ENCODE data around the gene ANGPTL8.

Gene ANGPTL8

GRCh38 chr19:11251650-11252314 lies 12.4 kb downstream of the ANGPTL8 start:
- POLR2A ChIA-PET: no interaction called here
- CTCF ChIA-PET: interaction anchor here (1.7 to 1.8 kb wide), 2 partner anchors 9 to 11 kb away, joined by 5 to 6 read pairs; partner anchors contain the start of gene DOCK6
- TF ChIP-seq, protein P1, sequence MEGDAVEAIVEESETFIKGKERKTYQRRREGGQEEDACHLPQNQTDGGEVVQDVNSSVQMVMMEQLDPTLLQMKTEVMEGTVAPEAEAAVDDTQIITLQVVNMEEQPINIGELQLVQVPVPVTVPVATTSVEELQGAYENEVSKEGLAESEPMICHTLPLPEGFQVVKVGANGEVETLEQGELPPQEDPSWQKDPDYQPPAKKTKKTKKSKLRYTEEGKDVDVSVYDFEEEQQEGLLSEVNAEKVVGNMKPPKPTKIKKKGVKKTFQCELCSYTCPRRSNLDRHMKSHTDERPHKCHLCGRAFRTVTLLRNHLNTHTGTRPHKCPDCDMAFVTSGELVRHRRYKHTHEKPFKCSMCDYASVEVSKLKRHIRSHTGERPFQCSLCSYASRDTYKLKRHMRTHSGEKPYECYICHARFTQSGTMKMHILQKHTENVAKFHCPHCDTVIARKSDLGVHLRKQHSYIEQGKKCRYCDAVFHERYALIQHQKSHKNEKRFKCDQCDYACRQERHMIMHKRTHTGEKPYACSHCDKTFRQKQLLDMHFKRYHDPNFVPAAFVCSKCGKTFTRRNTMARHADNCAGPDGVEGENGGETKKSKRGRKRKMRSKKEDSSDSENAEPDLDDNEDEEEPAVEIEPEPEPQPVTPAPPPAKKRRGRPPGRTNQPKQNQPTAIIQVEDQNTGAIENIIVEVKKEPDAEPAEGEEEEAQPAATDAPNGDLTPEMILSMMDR (IDR thresholded peaks at IDR 0.05; ENCODE audit: insufficient read depth, low read length, missing control alignments): no peak
- no peak overlapping the region for H3K4me3 ChIP-seq (ENCODE audit: low read depth, low read length)
- DNase-seq (ENCODE audit: low read depth, low spot score): no peak

- ChIA-PET POLR2A (no interaction called here), CTCF (interaction anchor here (1.7 to 1.8 kb wide), 2 partner anchors 10 kb away, joined by 5 to 6 read pairs; partner anchors contain the start of gene DOCK6)
- H3K4me3 ChIP-seq (ENCODE audit: low read depth, low read length): no peak overlapping the region
- TF ChIP-seq, protein P1 (IDR thresholded peaks at IDR 0.05; ENCODE audit: insufficient read depth, low read length, missing control alignments): no peak
- DNase-seq (ENCODE audit: low read depth, low spot score): no peak
These were observed 13.4 kb downstream of the ANGPTL8 start for GRCh38 chr19:11252665-11253355.

- TF ChIP-seq, protein P1 (IDR thresholded peaks at IDR 0.05; ENCODE audit: insufficient read depth, low read length, missing control alignments): no peak
- no peak for DNase-seq (ENCODE audit: low read depth, low spot score)
- ChIA-PET POLR2A (no interaction called here), CTCF (interaction anchor here (2.3 kb wide), 1 partner anchor 11 kb away, joined by 7 read pairs; no protein-coding TSS in a partner anchor)
- no peak overlapping the region for H3K4me3 ChIP-seq (ENCODE audit: low read depth, low read length)
These were observed 15.2 kb downstream of the ANGPTL8 start for GRCh38 chr19:11254666-11255065.

- H3K4me3 ChIP-seq (ENCODE audit: low read depth, low read length): no peak overlapping the region
- POLR2A ChIA-PET: no interaction called here
- DNase-seq (ENCODE audit: low read depth, low spot score): no peak
- TF ChIP-seq, protein P1 (IDR thresholded peaks at IDR 0.05; ENCODE audit: insufficient read depth, low read length, missing control alignments): no peak
- CTCF ChIA-PET: interaction anchor here (1.1 to 1.2 kb wide), 2 partner anchors 9 to 14 kb away, joined by 3 read pairs; no protein-coding TSS in a partner anchor
These were observed 16.8 kb downstream of the ANGPTL8 start for GRCh38 chr19:11256189-11256588.

- H3K4me3 ChIP-seq (ENCODE audit: low read depth, low read length): no peak overlapping the region
- TF ChIP-seq, protein P1 (IDR thresholded peaks at IDR 0.05; ENCODE audit: insufficient read depth, low read length, missing control alignments): no peak
- ChIA-PET CTCF (interaction anchor here (1.0 kb wide), 1 partner anchor 15 kb away, joined by 4 read pairs; no protein-coding TSS in a partner anchor), POLR2A (interaction anchor here (0.6 kb wide), 1 partner anchor 17 kb away, joined by 5 read pairs; no protein-coding TSS in a partner anchor)
- DNase-seq (ENCODE audit: low read depth, low spot score): no peak
These were observed 18.5 kb downstream of the ANGPTL8 start for GRCh38 chr19:11257846-11258380.

GRCh38 chr19:11260996-11261395 lies 21.6 kb downstream of the ANGPTL8 start:
- no peak for DNase-seq (ENCODE audit: low read depth, low spot score)
- TF ChIP-seq, protein P1 (IDR thresholded peaks at IDR 0.05; ENCODE audit: insufficient read depth, low read length, missing control alignments): no peak
- ChIA-PET POLR2A (no interaction called here), CTCF (interaction anchor here (1.9 to 2.3 kb wide), 2 partner anchors 11 to 222 kb away, joined by 6 to 7 read pairs; no protein-coding TSS in a partner anchor)
- no peak overlapping the region; the same call in 1 of the 2 replicates for H3K4me3 ChIP-seq (ENCODE audit: low read depth, low read length)
